Loucy (cell line): Measurements from ENCODE around the gene BBX.

Experiments used
- H2AFZ ChIP-seq: fragments of 200-600 bp; sonication (generic); 2 replicates; pipeline ENCODE4 v1.6.0; 2016; ENCODE audit warnings: antibody characterized with exemption, mild to moderate bottlenecking, low read length, moderate library complexity
- H3F3A ChIP-seq: fragments of 200-600 bp; 2 replicates; pipeline ENCODE4 v1.6.0; 2016; ENCODE audit warnings: antibody characterized with exemption, low read depth, mild to moderate bottlenecking
- H3K27me3 ChIP-seq: fragments of 200-600 bp; sonication (generic); 2 replicates; pipeline ENCODE4 v1.6.1; 2014; ENCODE audit warnings: low read length, mild to moderate bottlenecking; ENCODE audit not compliant: insufficient read depth, poor library complexity, severe bottlenecking
- H3K36me3 ChIP-seq: fragments of 200-600 bp; sonication (generic); 2 replicates; pipeline ENCODE4 v1.6.1; 2016; ENCODE audit warnings: low read length; ENCODE audit not compliant: insufficient read depth
- H3K4me1 ChIP-seq: fragments of 200-600 bp; sonication (generic); 2 replicates; pipeline ENCODE4 v1.5.1; 2014; ENCODE audit warnings: low read length, mild to moderate bottlenecking; ENCODE audit not compliant: insufficient read depth, poor library complexity, severe bottlenecking
- H3K4me2 ChIP-seq: fragments of 200-600 bp; sonication (generic); 2 replicates; pipeline ENCODE4 v1.6.0; 2014; ENCODE audit warnings: antibody characterized with exemption, low read length, low read depth, mild to moderate bottlenecking; ENCODE audit not compliant: poor library complexity, severe bottlenecking
- H3K4me3 ChIP-seq: fragments of 200-600 bp; sonication (generic); 2 replicates; pipeline ENCODE4 v1.5.1; 2014; ENCODE audit warnings: low read length, mild to moderate bottlenecking, mixed read lengths; ENCODE audit not compliant: poor library complexity, severe bottlenecking
- H3K79me2 ChIP-seq: fragments of 200-600 bp; sonication (generic); 2 replicates; pipeline ENCODE4 v1.6.1; 2014; ENCODE audit warnings: low read length; ENCODE audit not compliant: insufficient read depth
- H3K9ac ChIP-seq: fragments of 200-600 bp; sonication (generic); 2 replicates; pipeline ENCODE4 v1.6.0; 2014; ENCODE audit warnings: mild to moderate bottlenecking, low read depth, low read length, moderate library complexity; ENCODE audit not compliant: poor library complexity, severe bottlenecking
- H3K9me2 ChIP-seq: fragments of 200-600 bp; sonication (generic); replicated peaks from 2 replicates; pipeline ENCODE4 v1.6.1; 2016; ENCODE audit warnings: low read depth, low read length, mixed read lengths
- H3K9me3 ChIP-seq: fragments of 200-600 bp; sonication (generic); 2 replicates; pipeline ENCODE4 v1.6.1; 2014; ENCODE audit warnings: mild to moderate bottlenecking, antibody characterized with exemption, low read length, low read depth; ENCODE audit not compliant: insufficient read depth
- H4K20me1 ChIP-seq: fragments of 200-600 bp; sonication (generic); 2 replicates; pipeline ENCODE4 v1.6.0; 2014; ENCODE audit warnings: antibody characterized with exemption, low read length, mild to moderate bottlenecking; ENCODE audit not compliant: insufficient read depth, poor library complexity, severe bottlenecking
- CTCF ChIP-seq: fragments of 200-600 bp; sonication (generic); conservative IDR thresholded peaks from 2 replicates; pipeline ENCODE4 v1.5.1; 2014; ENCODE audit warnings: mild to moderate bottlenecking, antibody characterized with exemption, low read length
- EZH2phosphoT487 ChIP-seq: fragments of 200-600 bp; IDR thresholded peaks from 2 replicates; pipeline ENCODE4 v1.6.1; 2018; ENCODE audit warnings: antibody characterized with exemption, mild to moderate bottlenecking, moderate library complexity, borderline replicate concordance

Gene BBX

GRCh38 chr3:107769882-107770281, 247.1 kb downstream of the BBX start:
- Histone ChIP-seq H3K4me1 (no peaks in the 10 kb centered on the region), H4K20me1 (no peaks in the 10 kb centered on the region), H3K4me3 (no peak overlapping the region), H2AFZ (no peak overlapping the region), H3K9me3 (no peaks in the 10 kb centered on the region), H3K4me2 (no peak overlapping the region), H3K9me2 (no peaks in the 10 kb centered on the region), H3K79me2 (no peaks in the 10 kb centered on the region), H3F3A (no peaks in the 10 kb centered on the region), H3K36me3 (peaks cover 34% of the 10 kb centered on the region), H3K27me3 (no peaks in the 10 kb centered on the region), H3K9ac (no peak overlapping the region)
- TF ChIP-seq CTCF, result no peak
- no peak for TF ChIP-seq EZH2phosphoT487

- Histone ChIP-seq H3K4me2 (no peak overlapping the region), H3K9ac (no peak overlapping the region), H2AFZ (no peak overlapping the region), H3K79me2 (no peaks in the 10 kb centered on the region), H3K9me3 (no peaks in the 10 kb centered on the region), H3K4me3 (no peak overlapping the region), H4K20me1 (no peaks in the 10 kb centered on the region), H3K36me3 (peaks cover 45% of the 10 kb centered on the region; the same call in 1 of the 2 replicates), H3K4me1 (no peaks in the 10 kb centered on the region), H3F3A (no peaks in the 10 kb centered on the region), H3K9me2 (no peaks in the 10 kb centered on the region), H3K27me3 (no peaks in the 10 kb centered on the region)
- TF ChIP-seq CTCF (no peak), EZH2phosphoT487 (no peak)
Observed at GRCh38 chr3:107772016-107772415, 249.3 kb downstream of the BBX start.

GRCh38 chr3:107775974-107776373, 253.2 kb downstream of the BBX start:
- peaks cover 71% of the 10 kb centered on the region; the same call in 1 of the 2 replicates for H3K36me3 ChIP-seq
- H3K9ac ChIP-seq, result no peak overlapping the region
- H3K4me2 ChIP-seq, result no peak overlapping the region
- no peaks in the 10 kb centered on the region for H4K20me1 ChIP-seq
- H3F3A ChIP-seq, result no peaks in the 10 kb centered on the region
- no peaks in the 10 kb centered on the region for H3K27me3 ChIP-seq
- H3K9me3 ChIP-seq, result no peaks in the 10 kb centered on the region
- no peaks in the 10 kb centered on the region for H3K9me2 ChIP-seq
- no peaks in the 10 kb centered on the region for H3K79me2 ChIP-seq
- no peaks in the 10 kb centered on the region for H3K4me1 ChIP-seq
- H2AFZ ChIP-seq, result no peak overlapping the region
- no peak for TF ChIP-seq EZH2phosphoT487
- no peak for TF ChIP-seq CTCF
- H3K4me3 ChIP-seq, result no peak overlapping the region
